ENCODE data around the gene GBF1.

DNA sequence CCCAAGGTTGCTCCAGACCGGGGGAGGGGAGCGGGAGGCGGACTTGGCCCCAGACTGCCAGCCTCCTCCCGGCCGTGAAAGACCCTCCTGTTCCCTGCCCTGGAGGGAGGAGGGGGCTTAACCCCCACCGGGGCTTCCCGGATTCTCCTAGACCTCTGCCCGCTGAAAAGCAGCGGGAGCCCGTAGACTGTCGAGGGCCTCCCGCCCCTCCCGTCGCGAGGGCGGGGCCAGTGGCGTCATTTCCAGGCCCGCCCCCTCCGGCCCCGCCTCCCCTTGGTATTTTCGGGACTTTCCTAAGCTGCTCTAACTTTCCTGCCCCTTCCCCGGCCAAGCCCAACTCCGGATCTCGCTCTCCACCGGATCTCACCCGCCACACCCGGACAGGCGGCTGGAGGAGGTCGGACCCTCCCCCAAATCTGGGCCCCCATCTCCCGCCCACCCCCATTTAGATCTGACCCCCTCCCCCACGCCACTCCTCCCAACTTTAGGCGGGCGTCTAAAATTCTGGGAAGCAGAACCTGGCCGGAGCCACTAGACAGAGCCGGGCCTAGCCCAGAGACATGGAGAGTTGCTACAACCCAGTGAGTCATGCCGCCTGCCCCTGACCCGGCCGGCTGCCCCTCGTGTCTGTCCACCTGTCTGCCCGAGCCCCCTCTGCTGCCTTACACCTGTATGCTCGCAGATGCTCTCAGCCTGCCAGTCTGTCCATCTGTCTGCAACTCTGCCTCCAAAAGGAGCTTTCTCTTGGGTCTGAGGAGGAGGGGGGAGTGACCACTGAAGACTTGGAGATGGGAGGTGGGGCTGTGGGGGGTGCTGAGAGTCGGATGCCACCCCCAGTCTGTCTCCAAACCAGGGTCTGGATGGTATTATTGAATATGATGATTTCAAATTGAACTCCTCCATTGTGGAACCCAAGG lies 150.3 kb downstream of the GBF1 start, which contains the start of gene NFKB2:
- TF ChIP-seq, protein P1, sequence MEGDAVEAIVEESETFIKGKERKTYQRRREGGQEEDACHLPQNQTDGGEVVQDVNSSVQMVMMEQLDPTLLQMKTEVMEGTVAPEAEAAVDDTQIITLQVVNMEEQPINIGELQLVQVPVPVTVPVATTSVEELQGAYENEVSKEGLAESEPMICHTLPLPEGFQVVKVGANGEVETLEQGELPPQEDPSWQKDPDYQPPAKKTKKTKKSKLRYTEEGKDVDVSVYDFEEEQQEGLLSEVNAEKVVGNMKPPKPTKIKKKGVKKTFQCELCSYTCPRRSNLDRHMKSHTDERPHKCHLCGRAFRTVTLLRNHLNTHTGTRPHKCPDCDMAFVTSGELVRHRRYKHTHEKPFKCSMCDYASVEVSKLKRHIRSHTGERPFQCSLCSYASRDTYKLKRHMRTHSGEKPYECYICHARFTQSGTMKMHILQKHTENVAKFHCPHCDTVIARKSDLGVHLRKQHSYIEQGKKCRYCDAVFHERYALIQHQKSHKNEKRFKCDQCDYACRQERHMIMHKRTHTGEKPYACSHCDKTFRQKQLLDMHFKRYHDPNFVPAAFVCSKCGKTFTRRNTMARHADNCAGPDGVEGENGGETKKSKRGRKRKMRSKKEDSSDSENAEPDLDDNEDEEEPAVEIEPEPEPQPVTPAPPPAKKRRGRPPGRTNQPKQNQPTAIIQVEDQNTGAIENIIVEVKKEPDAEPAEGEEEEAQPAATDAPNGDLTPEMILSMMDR (IDR thresholded peaks at IDR 0.05; ENCODE audit: poor library complexity): no peak
- TF ChIP-seq EZH2phosphoT487 (IDR thresholded peaks at IDR 0.05; ENCODE audit: low read depth, severe bottlenecking, unreplicated experiment): no peak
- TF ChIP-seq EZH2 (IDR thresholded peaks at IDR 0.05; ENCODE audit: borderline replicate concordance): no peak

Measured in hepatocyte (in vitro differentiated cells).